OCI-LY1 (cell line): ENCODE data around the gene TRIM46.

Experiments
- EZH2 ChIP-seq: fragments of 200-600 bp; sonication (generic), shearing (Covaris generic); IDR thresholded peaks from 2 replicates; pipeline ENCODE4 v1.8.0; 2017; ENCODE audit warnings: borderline replicate concordance, mixed run types, mild to moderate bottlenecking, antibody characterized with exemption, low read length, moderate library complexity, mixed read lengths
- TF ChIP-seq, protein P1 (sequence below): fragments of 200-600 bp; sonication (generic), shearing (Covaris generic); IDR thresholded peaks from 2 replicates; pipeline ENCODE4 v1.5.1; 2017; ENCODE audit warnings: mild to moderate bottlenecking, antibody characterized with exemption, low read length, moderate library complexity, mixed read lengths

GRCh38 chr1:155202198-155202597, 28.5 kb downstream of the TRIM46 start:
- TF ChIP-seq, protein P1, sequence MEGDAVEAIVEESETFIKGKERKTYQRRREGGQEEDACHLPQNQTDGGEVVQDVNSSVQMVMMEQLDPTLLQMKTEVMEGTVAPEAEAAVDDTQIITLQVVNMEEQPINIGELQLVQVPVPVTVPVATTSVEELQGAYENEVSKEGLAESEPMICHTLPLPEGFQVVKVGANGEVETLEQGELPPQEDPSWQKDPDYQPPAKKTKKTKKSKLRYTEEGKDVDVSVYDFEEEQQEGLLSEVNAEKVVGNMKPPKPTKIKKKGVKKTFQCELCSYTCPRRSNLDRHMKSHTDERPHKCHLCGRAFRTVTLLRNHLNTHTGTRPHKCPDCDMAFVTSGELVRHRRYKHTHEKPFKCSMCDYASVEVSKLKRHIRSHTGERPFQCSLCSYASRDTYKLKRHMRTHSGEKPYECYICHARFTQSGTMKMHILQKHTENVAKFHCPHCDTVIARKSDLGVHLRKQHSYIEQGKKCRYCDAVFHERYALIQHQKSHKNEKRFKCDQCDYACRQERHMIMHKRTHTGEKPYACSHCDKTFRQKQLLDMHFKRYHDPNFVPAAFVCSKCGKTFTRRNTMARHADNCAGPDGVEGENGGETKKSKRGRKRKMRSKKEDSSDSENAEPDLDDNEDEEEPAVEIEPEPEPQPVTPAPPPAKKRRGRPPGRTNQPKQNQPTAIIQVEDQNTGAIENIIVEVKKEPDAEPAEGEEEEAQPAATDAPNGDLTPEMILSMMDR: no peak
- TF ChIP-seq EZH2: no peak
